HG03135 (cell line): ENCODE measurements around the gene FRAS1.
"Not testable (repeated sequence)": the region's sequence is repeated elsewhere in the genome, so short reads cannot be mapped to it uniquely, and the experiment has no call there.

Experiments
- ATAC-seq: cut with Tn5 transposase; IDR thresholded peaks from one replicate; pipeline ENCODE4 v1.9.1; 2021; ENCODE audit warnings: mild to moderate bottlenecking, moderate library complexity; ENCODE audit not compliant: unreplicated experiment

The FRAS1 gene

DNA sequence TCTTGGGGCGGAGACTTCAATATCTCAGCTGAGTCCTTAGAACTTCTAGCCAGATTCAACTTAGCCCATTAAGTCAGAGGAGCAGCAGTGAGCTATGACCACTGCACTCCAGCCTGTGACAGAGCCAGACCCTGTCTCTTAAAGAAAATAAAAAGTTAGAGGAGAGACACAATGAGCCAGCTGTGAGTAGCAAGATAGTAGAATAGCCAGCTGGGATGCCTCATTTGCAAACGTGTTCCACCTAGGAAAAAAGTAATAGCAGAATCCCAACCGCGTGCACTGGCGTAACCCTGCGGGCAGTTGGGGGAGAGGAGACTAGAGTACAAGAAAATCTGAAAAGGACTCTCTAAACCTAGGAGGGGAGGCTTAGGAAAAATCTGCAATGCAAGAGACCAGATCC is 361.3 kb downstream of the FRAS1 start:
- no peak for ATAC-seq

- no peak for ATAC-seq
Measured at GRCh38 chr4:78423790-78424189, 366.7 kb downstream of the FRAS1 start.

DNA sequence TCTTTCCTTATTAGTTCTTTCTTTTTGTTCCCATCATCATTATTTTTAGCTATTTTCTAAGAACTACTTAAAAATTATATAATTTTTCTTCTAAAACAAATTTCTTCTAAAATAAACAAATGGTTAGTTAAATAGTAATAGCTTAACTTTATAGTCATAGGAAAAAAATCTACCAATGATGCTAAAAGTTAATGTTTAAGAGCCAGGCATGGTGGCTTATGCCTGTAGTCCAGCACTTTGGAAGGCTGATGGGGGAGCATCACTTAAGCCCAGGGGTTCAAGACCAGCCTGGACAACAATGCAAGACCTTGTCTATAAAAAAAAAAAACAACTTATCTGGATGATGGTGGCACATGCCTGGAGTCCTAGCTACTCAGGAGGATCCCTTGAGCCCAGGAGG is 367.3 kb downstream of the FRAS1 start:
- no peak for ATAC-seq

GRCh38 chr4:78426972-78427371 is 369.8 kb downstream of the FRAS1 start:
- ATAC-seq, result no peak

DNA sequence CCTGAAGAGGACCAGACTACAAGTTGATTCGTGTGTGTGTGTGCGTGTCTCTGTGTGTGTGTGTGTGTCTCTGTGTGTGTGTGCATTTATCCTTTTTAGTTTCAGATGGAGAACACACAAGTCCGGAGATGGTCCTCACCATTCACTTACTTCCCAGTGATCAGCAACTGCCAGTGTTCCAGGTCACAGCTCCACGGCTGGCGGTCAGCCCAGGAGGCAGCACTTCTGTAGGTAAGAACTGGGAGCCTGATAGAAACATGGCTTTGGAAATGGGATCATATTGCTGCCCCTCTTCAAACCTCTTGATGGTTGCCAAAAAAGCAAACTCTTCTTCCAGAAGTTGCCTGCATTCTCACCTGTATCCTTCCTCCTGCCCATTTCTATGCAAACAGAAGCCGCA is 371.9 kb downstream of the FRAS1 start:
- ATAC-seq, result no peak

DNA sequence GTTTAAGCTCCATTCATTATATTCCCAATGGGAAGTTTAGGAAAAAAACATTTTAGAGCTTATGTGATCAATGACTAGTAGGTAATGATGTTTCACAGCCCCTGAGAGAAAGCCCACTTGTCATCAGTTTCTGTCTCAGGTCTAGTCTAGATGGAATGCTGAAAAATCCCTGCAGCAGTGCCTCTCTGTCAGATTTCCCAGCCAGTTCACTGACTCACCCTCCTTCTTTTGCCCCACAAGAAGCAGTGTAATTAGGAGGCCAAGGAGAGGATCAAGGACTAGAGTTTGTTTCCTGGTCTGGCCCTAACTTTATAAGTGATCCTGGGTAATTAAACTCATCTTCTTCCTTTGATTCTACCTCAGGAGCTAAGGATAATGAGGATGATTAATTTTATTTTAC is 375.8 kb downstream of the FRAS1 start:
- no peak for ATAC-seq

GRCh38 chr4:78437608-78438088 is 380.5 kb downstream of the FRAS1 start:
- ATAC-seq, result no peak

- ATAC-seq, result no peak
Measured at GRCh38 chr4:78439328-78439727, 382.2 kb downstream of the FRAS1 start.

DNA sequence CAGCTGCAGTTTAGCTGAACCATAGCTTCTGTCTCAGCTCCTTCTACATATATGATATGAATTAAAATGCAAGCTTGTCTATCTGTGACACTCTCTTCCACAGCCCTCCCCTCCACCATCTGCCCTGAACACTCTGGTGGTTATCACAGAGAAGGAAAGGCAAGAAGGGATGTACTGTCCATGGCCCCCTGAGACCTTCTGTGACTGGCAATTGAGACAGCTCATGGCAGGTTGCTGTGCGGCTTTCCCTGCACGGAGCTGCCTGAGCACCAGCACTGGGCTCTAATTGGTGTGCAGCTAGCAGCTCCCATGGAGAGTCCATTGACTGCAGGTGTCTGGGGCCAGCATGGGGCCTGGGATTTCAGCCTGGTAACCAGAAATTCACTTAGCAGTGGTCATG is 384.6 kb downstream of the FRAS1 start:
- no peak for ATAC-seq

GRCh38 chr4:78446619-78447018 is 389.5 kb downstream of the FRAS1 start:
- ATAC-seq, result no peak

DNA sequence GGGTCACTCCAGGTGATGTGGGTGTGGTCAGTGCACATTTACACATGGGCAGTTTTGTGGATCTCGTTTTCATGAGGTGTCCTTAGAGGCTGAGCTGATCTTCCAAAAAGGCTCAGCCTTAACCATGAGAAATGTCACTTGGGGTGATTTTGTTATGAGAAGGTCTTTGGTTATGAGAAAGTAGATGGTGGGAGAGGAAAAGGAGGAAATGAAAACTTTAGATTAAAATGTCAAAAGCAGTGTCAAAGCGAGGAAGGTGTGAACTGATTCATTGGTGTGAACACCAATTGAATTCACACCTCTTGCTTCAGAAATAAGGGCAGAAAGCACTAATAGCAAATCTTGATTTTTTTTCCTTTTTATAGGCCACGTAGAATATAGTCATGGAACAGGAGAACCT is 394.3 kb downstream of the FRAS1 start:
- ATAC-seq, result no peak

GRCh38 chr4:78454016-78454415 is 396.9 kb downstream of the FRAS1 start:
- no peak for ATAC-seq

DNA sequence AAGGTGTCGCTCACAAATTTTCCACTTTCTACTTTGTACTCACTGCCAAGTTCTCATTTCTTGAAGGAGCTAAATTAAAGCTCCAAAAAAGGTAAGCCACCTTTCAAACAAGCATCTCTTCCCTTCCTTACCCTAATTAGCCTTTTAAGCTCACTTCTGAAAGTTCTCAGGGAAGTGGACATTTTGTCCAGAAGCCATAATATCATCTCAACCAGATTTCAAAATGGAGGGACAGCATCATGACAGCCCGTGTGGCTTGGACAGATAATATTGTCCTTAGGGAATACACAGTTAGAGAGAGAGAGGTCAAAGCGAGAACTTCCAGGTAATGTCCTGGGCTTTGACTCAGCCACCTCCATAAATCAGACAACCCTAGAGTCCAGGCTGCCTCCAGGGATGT is 400.6 kb downstream of the FRAS1 start:
- ATAC-seq, result no peak

GRCh38 chr4:78459327-78459726 is 402.2 kb downstream of the FRAS1 start:
- ATAC-seq, result no peak

- ATAC-seq, result no peak
Measured at GRCh38 chr4:78460368-78460767, 403.2 kb downstream of the FRAS1 start.

DNA sequence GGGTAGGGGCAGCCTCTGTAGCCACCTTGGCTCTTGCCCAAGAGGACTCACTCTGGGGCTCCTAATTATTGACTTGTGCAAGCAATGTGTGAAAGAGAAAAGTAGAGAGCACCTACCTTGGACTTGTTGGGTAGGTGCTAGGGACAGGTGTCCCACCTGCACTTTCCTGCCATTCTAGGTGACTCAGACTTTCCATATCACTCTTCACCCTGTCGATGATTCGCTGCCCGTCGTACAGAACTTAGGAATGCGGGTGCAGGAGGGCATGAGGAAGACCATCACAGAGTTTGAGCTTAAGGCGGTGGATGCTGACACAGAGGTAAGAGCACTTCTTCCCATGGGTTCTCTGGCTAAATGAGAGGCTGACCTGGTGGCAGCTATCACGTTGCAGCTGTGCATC is 407.1 kb downstream of the FRAS1 start:
- no peak for ATAC-seq

- ATAC-seq, result not testable (repeated sequence)
Measured at GRCh38 chr4:78467223-78467622, 410.1 kb downstream of the FRAS1 start.

- no peak for ATAC-seq
Measured at GRCh38 chr4:78468272-78468671, 411.1 kb downstream of the FRAS1 start.

DNA sequence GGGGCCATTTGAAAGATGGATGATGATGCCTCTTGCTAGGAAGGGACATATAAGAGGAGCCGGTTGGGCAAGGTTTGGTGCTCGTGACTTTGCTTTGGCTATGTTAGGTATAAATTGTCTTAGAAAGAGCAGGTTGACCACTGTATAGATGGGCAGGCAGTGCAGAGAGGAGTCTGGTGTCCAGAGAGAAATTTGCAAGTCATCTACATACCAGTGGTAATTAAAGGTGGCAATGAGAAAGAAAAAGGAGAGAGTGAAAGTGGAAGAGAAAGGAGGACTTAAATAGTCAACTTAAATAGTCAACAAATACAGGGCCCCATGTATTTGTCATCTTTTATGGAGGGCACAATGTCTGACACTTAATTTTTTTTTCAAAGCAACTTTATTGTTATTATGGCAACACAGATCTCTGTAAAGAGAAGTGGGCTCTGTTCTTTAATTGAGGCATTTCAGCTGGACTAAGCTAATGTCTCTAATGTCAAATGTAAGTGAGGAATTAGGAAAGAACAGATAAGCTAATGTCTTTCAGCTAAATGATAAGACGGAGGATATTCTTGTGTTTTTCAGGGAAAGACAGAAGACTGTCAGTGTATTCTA is 419.1 kb downstream of the FRAS1 start:
- ATAC-seq, result no peak

GRCh38 chr4:78477276-78477675 is 420.2 kb downstream of the FRAS1 start:
- ATAC-seq, result no peak

DNA sequence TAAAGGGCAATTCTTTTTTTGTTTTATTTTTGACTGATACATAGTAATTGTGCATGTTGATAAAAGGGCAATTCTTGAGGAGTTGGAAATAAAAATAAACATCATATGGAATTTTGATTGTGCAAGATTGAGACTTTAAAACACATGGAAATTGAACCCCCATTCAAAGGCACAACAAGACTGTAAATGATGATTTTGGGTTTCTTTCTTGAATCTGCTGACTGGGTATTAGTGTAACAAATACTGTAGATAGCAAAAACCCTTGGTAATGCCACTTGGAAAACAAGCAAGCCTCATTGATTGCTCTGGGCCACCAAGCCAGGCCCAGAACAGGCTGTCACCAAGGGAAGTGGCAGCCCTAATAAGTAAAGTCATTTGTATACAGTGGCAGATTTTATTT is 421.4 kb downstream of the FRAS1 start:
- no peak for ATAC-seq

- ATAC-seq, result no peak
Measured at GRCh38 chr4:78480286-78480685, 423.2 kb downstream of the FRAS1 start.

GRCh38 chr4:78481180-78481579 is 424.1 kb downstream of the FRAS1 start:
- no peak for ATAC-seq
